ENCODE data around the gene ARPC1A.

Gene ARPC1A

GRCh38 chr7:99410635-99411034, 84.9 kb downstream of the ARPC1A start:
- no peak for DNase-seq

- peak; percentile 47 for DNase-seq
Observed at GRCh38 chr7:99415513-99416127, 89.9 kb downstream of the ARPC1A start.

Measured in activated CD4-positive, alpha-beta T cell treated with anti-CD3 and anti-CD28 coated beads for 48 hours (primary cell).